ENCODE measurements around the gene IL17RE.
"Not testable (repeated sequence)": the region's sequence is repeated elsewhere in the genome, so short reads cannot be mapped to it uniquely, and the experiment has no call there.

Gene IL17RE

GRCh38 chr3:9879830-9880549 lies 22.7 kb upstream of the IL17RE start, which contains the start of gene CIDEC:
TSS of gene CIDEC (minus strand) at chr3:9880253. CDS start at chr3:9878486, 1,767 bp downstream.
- no peak for DNase-seq (ENCODE audit: low read depth)

DNA sequence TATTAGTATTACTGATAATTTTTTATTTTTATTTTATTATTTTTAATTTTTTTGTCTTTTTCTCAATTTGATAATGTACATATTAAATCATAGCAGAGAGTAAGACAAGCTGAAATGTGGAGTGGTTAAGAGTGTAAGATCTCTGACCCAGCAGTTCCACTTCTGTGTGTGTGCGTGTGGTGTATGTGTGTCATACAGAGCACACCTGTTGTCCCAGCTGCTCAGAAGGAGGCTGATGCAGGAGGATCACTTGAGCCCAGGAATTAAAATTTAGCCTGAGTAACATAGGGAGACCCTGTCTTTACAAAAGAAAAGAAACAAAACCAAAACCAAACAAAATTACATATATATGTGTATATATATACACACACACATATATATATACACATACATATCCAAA lies 21.2 kb upstream of the IL17RE start:
- no peak for DNase-seq (ENCODE audit: low read depth)

- no peak for DNase-seq (ENCODE audit: low read depth)
Measured at GRCh38 chr3:9883706-9884554, 18.7 kb upstream of the IL17RE start.

GRCh38 chr3:9884555-9885165 lies 18.0 kb upstream of the IL17RE start:
- DNase-seq (ENCODE audit: low read depth): no peak

- DNase-seq (ENCODE audit: low read depth): no peak
Measured at GRCh38 chr3:9886328-9886727, 16.3 kb upstream of the IL17RE start.

DNA sequence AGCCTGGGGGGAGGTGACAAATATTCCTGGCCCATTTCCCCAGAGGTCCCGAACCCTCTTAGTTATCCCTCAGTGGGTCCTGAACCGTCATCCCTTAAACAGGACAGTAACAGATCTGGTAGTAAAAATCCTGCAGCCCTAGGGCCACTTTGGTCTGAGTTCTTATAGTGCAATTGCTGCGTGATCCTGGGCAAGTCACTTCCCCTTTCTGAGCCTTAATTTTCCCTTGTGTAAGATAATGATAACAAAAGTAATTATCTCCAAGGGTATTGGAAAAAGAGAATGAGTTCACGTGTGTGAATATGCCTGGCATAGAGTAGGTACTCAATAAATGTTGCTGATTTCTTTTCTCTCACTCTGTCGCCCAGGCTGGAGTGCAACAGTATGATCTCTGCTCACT lies 15.2 kb upstream of the IL17RE start:
- no peak for DNase-seq (ENCODE audit: low read depth)

DNA sequence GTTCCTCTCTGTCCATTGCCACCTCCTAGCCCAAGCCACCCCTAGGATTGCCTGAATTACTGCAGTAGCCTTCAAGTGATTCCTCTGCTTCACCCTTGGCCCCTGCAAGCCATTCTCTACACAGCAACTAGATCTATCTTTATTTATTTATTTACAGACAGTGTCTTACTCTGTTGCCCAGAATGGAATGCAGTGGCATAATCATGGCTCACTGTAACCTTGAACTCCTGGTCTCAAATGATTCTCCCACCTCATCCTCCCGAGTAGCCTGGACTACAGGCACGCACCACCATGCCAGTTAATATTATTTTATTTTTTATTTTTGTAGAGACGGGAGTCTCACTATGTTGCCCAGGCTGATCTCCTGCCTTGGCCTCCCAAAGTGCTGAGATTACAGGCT lies 14.1 kb upstream of the IL17RE start:
- no peak for DNase-seq (ENCODE audit: low read depth)

- no peak for DNase-seq (ENCODE audit: low read depth)
Measured at GRCh38 chr3:9889405-9889804, 13.2 kb upstream of the IL17RE start.

DNA sequence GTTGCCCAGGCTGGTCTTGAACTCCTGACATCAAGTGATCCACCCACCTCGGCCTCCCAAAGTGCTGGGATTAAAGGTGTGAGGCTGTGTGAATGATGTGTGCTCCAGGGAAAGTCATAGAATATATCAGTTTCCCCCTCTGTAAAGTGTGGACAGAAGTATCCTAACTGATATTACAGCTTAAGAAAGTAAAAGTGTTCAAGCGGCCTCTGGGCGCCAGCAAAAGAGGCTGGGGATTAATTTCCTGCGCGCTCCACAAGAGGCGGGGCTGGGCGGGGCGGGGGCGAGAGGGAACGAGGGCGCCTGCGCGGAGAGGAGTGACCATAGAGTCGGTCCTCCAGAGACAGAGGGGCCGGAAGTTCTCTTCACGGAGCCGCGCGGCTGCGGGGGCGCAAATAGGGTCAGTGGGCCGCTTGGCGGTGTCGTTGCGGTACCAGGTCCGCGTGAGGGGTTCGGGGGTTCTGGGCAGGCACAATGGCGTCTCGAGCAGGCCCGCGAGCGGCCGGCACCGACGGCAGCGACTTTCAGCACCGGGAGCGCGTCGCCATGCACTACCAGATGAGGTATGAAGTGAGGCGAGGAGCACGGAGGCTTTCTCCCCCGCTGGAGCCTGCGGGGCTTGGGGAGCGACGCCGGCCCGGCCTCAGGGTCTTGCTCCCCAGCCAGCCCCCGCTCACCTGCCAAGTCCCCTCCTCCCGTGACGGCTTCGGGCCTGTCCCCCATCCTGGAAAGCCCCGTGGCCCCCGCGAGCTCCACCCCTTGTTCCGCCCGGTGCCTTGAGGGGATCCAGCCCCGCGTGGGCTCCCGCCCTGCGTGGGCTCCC lies 12.2 kb upstream of the IL17RE start, which contains the start of gene JAGN1:
TSS of gene JAGN1 (plus strand) at position 362 of the 823 bp plus-strand sequence. CDS start at position 475, 113 bp downstream.
- DNase-seq (ENCODE audit: low read depth): peak; percentile 89

- no peak for DNase-seq (ENCODE audit: low read depth)
Measured at GRCh38 chr3:9891072-9891622, 11.5 kb upstream of the IL17RE start.

GRCh38 chr3:9893739-9894138 lies 8.9 kb upstream of the IL17RE start:
- DNase-seq (ENCODE audit: low read depth): no peak

DNA sequence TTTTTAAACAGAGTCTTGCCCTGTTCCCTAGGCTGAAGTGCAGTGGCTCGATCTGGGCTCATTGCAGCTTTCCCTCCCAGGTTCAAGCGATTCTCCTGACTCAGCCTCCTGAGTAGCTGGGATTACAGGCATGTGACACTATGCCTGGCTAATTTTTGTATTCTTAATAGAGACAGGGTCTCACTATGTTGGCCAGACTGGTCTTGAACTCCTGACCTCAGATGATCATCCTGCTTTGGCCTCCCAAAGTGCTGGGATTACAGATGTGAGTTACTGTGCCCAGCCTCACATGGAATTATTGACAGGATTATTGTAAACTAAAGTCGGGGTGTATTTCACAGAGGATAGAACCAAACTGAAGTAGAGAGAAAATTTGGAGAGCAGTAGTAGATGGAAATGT lies 6.9 kb upstream of the IL17RE start:
- not testable (repeated sequence) for DNase-seq (ENCODE audit: low read depth)

GRCh38 chr3:9896755-9897407 lies 5.8 kb upstream of the IL17RE start:
- not testable (repeated sequence) for DNase-seq (ENCODE audit: low read depth)

DNA sequence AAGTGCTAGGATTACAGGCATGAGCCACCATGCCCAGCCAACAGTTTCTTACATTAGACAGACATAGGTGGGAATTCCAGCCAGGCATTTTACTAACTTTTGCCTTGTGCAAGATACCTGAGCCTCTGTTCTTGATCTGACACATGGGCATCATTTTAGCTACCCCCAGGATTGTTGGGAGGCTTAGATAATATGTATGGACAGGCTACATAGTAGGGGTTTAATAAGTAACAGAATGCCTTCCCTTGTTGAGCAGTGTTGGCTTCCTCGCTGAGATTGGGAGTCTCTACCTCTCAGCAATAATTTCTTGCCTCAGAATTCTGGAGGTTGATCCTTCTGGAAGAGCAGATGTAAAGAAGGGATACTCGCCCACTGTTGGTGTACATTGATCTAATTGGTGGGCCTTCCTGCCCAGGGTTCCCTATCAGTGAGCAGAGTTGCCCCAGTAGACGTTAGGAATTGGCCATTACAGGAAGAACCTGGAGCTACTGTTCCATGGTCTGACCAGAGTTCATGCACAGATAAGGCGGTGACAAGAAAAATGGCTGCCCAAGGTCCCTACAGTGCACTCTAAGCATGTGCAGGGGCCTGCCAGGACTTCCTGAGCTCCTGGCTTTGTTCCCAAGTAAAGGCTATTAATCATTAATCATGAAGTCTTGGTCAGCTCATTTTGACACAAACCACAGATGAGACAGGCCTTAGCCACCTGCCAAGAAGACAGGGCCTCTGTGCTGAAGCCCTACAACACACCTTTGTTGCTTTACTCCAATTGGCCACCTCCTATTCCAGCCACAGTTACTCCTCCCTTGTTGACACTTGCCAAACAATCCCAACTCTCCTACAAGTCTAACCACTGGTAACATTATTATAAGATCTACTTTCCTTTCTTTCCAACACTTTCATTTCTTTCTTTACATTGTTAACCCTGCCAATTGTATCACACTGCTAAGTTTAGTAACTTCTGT lies 5.0 kb upstream of the IL17RE start:
- DNase-seq (ENCODE audit: low read depth): no peak

- no peak for DNase-seq (ENCODE audit: low read depth)
Measured at GRCh38 chr3:9898467-9899241, 4.0 kb upstream of the IL17RE start.

GRCh38 chr3:9899289-9899791 lies 3.3 kb upstream of the IL17RE start:
- DNase-seq (ENCODE audit: low read depth): no peak

DNA sequence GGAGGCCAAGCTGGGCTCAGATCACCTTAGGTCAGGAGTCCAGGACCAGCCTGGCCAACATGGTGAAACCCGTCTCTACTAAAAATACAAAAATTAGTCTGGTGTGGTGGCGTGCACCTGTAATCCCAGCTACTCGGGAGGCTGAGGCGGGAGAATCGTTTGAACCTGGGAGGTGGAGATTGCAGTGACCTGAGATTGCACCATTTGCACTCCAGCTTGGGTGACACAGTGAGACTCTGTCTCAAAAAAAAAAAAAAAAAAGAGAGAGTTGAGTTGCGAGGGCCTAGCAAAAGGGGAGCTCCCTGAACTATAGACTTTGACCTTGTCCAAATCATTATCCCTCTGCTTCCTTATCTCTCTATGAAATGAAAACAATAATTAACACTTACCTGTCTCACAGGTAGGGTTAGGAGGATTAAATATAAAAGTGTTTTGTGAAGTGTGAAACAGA lies 1.7 kb upstream of the IL17RE start:
- DNase-seq (ENCODE audit: low read depth): not testable (repeated sequence)

- DNase-seq (ENCODE audit: low read depth): no peak
Measured at GRCh38 chr3:9901967-9902366, 681 bp upstream of the IL17RE start.

- DNase-seq (ENCODE audit: low read depth): no peak
Measured at GRCh38 chr3:9903238-9903624, 583 bp downstream of the IL17RE start.

Data from activated T-cell treated with anti-CD3 and anti-CD28 coated beads for 24 hours (primary cell).